GM19452 (cell line): ENCODE measurements around the gene RREB1.

Source experiments
- ATAC-seq: cut with Tn5 transposase; IDR thresholded peaks from one replicate; pipeline ENCODE4 v1.9.1; 2021; ENCODE audit not compliant: unreplicated experiment

RREB1 gene

DNA sequence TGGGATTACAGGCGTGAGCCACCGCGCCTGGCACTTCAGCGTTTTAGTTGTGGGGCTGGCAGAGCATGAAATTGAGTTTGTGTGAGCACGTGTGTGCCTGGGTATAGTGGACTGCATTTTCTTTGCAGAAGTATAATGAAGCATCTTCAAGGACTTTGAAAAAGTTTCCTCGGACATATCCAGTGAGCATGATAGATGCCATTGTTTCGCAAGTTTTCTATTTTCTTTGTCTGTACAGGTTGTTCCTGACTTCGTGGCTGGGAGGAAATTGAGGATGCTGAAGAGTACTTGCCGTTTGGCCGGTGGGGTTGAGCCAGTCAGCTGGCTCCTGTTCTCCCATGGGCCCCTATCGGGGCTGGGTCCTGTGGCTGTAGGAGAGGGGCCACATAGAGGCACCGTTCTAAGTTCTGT is 55.9 kb downstream of the RREB1 start:
- no peak for ATAC-seq

DNA sequence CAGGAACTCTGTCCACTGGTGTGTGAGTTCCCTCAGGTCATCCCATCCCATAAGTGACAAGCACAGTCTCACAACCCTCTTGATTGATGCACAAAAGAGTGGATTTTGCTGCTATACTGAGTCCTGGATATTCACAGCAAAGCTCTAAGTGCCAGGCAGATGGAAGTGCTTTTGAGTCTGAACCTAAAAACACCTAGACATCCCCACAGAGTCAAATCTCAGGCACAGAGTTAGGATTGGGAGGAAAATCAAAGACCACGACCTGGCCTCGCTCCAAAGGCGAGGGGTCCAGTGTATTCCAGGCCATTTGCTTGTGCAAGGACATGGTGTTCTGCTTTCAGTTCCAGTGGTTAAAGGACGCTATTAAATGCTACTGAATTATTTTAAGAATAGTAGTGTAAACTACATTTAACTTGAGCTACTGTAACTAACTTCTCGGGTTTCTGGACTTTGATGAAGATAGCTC is 56.8 kb downstream of the RREB1 start:
- no peak for ATAC-seq

DNA sequence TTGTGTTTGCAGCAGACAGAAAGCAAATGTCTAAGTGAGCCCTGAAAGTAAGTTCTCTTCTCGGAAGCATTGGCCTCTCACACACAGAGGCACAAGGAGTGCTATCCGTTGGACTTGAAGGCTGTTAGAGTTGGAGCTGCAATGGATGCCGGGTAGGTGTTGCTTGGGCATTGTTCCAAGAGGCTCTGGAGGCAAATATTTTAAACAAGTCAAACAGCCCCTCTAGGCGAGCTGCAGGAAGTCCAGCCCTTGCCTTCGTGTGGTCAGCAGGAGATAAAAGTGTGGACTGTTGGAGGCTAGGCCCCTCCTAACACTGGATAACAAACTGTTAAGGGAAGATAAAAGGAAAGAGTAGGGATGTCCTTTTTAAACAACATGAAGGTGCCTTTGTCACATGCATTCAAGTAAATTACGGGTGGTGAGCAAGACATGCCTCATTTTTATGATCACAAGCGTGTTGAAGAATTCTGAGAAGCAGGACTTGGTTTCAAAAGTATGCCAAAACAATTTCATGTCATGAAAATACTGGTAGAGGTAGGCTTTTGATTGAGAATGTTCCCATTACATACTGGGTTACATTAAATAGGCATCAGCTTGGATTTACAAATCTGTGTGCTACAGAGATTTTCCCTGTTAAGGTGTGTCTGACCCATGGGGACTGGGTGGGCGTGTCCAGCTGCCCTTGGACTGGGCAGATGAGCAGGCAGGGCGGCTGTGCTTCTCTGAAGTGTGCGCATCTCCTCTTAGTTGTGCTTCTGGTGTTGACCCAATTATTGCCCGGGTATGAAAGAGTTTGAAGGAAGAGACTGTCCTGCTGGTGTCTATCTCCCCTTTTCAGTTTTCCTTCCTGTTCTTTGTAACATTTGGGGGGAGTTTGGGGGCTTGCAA is 57.5 kb downstream of the RREB1 start:
- ATAC-seq: no peak

DNA sequence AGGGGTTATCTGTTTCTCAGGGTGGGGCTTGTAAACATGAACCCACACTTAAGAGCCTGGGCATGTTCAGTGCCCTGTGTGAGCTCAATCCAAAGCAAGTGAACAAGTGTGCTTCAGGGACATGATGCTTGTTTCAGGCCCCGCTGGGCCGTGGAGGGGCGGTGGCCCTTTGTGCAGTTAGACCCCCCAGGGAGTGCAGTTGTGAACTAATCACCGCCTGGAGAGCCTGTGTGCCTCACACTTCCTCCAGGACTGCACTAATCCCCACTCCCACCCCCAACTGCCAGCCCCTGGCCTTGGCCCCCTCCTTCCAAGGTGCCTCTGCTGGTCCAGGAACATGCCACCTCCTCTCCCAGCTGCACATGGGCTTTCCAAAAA is 58.1 kb downstream of the RREB1 start:
- no peak for ATAC-seq

DNA sequence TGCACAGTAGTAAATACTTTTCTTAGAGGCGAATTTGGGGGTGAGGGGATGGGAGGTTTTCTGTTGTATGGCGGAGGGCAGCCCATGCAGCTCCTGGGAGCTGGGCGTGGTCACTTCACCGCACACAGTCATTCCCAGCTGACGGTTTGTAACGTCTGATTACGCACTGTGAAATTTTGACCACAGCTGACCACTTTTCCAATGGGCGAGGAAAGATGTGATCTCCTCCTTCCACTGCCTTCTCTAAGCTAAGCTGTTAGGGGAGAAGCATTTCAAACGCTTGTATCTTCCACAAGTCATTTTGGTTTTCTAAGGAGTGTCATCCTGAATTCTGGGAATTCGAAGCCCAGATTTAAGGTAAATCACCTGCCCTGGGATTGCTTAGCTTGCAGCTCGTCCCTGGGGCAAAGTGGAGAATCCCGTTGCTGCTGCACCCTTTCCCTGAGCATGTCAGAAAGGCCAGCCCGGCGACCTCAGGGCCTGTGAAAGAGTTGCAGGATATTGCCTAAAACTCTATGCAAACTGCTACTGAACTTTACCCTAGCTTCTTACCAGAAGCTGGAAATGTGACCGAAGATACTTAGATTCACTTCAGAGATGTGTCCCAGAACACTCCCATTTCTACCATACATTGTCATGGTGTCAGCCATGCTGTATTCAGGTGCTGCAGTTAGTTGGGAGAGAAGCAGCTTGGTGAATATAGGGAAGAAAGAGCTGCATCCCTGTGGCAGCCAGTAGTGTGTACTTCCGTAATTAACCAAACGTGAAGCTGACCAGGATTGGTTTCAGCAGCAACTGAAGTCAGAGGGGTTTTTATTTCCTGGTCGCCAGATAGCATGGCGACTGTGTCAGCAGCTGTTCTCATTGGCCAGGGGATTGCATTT is 58.9 kb downstream of the RREB1 start:
- no peak for ATAC-seq

DNA sequence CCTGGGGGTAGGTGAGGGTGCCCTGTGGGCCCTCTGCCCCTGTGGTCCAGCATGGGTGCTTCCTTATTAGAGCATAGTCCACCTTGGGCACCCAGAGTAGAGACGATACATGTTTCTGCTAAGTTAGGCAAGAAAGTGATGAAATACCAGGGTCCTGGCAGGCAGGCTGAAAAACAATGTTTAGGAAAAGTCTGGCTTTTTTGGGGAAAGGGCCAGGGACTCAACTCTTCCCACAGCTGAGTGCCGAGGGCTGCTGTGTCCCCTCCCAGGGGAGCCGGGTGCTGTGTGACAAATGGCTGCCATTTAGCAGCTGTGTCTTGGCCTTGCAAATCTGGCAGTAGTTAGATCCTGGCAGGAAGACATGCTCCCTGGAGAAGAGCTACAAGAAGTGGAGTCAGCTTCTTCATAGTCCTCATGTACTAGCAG is 61.5 kb downstream of the RREB1 start:
- ATAC-seq: no peak

DNA sequence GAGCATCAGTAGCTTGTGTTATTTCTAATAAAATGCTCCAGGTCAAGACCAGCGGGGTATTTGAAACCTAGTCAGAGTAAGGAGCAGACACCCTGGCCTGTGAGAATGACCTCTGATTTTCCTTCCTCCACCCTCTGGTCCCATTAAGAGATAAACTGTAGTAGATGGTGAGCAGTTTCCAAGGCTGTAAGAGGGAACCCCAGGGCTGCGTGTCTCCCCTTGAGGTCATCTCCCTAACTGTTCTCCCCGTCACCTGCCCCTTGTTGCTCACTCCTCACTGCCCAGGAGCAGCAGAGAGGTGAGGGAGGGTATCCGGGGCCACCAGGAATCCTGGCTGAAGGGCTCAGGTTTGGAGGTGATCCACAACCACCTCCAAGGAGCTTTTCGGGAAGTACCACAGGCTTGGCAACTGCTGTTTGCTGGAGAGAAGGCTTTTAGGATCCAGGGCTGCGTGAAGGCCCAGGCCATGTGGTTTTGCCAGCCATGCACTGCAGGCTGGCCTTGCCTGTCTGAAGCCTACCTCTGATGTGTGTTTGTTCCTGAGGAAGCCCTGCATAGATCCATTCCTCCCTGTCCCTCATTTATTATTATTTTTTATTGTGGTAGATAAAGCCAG is 62.5 kb downstream of the RREB1 start:
- ATAC-seq: no peak

DNA sequence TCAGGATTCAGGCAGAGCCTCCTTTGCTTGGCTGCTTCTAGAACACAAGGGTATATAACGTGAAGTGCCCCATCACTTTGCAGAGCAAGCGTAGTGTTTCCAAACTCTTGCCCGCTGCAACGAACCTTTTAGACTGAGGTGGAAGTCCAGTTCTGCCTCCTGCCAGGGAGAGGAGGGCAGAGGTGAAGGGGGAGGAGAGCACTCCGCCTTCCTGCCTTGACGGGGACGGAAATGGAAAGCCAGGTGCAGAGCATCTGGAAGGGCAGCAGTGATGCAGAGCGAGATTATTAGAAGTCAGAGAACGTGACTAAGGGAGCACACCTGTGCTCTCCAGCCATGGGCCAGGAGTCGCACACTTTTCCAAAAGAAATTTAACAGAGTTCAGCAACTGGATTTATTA is 63.4 kb downstream of the RREB1 start:
- no peak for ATAC-seq

DNA sequence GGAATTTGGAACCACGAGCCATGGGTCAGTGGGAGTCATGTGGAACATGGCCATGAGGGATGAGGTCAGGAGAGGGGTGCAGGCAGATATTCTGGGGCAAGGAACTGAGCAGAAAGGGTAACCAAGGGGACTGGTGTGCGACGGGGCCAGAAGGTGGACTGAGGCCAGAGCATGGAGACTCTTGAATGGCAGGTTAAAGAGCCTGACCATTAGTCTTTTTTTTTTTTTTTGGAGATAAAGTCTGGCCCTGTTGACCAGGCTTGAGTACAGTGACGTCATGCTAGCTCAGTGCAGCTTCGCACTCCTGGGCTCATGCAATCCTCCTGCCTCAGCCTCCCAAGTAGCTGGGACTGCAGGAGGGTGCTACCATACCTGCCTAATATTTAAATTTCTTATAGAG is 64.0 kb downstream of the RREB1 start:
- no peak for ATAC-seq

DNA sequence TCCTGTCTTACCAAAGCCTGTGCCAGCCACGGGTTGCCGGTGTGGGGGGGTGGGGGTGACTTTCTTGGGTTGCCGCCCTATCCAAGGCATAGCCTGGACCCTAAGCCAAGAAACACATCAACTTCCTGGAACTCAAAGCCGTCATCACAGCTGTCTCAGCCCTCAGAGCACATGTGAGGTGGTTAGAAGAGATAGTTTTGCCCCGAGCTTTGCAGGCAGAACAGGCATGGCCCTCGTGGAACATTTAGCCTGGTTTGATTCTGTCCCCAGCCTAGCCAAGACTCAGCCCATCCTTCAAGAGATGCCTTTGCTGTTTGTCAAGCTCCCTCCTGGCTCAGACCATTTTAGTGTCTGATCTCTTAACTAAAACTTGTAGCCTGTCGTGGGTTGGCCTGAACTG is 64.9 kb downstream of the RREB1 start:
- ATAC-seq: no peak

DNA sequence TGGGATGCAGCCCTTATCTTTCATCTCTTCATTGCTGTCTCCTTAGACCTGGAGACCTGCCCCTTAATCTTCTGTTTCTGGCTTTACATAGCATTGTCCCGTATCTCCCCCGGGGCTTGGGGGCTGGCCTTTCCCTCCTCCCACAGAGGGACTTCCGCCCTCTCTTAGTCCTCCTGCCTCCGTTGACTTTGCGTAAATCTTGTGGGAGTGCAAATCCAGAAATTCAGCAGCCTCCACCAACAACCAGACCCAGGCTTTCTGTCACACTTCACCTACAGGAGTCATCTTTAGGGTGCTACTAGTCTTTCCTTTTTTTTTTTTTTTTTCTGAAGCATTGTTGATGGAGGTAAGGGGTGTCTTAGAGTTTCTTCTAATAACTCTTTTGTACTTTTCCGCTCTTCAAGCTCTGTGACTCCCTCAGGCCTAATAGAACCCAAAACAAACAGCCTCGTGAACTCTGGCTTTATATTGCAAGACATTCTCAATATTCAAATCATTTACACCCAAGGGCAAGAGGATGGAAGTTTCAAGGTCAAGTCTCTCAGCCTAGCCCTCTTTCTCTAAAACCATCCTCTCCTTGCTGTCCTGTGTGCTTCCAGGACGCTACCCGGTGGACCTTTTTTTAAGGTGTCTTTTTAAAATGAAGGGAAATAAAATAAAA is 66.2 kb downstream of the RREB1 start:
- ATAC-seq: no peak

DNA sequence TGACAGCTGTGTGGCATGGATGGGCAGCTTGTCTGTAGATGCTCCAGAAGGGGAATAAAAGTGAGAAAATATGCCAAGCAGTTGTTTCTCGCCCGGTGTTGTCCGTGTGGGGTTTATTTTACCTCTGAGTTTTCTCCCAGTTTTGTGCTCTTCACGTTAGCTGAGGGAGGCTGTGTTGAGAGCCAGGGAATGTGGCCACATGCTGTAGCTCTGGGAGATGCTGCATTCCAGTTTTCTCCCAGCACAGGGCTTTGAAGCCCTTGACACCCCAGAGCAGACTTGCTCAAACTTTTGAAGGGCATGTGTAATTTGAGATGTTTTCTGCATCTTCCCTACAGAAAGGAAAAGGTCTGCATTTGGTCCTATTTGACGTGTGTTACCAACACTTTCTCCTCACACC is 67.7 kb downstream of the RREB1 start:
- no peak for ATAC-seq

DNA sequence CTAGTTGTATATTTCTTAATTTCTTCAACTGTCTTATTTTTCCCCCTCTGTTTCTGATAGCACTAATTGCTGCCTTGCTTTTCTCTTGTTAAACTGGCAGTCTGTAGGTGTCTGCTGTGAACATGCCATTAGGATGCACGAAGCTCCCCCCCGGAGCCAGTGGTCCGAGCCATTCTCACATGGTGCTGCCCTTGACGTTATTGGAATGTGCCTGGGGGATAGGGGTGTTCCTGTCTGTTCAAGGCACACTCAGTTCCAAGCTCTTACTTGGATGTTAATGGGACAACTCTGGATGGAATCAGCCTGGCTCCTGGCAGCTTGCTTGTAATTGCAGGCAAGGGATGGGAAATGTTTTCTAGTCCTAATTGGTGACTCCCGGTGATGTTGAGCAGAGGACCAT is 68.4 kb downstream of the RREB1 start:
- ATAC-seq: no peak

DNA sequence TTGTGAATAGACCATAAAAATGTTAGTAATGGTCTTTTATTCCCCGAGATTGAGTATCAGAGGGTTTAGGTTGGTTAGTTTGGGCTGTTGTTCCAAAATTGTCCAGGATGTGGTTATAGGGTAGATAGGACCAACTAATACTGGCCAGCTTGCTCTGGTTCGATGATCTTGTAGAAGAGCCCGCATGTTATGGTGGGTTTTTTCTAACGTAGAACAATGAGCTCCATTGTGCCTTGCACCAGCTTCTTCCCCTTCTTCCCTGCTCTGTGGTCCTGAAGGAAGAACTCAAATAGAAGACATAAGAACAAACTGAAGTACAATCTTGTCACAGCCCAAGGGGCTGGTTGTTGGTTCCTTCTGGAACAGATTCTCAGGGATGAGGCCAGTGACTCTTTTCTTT is 70.5 kb downstream of the RREB1 start:
- ATAC-seq: no peak

DNA sequence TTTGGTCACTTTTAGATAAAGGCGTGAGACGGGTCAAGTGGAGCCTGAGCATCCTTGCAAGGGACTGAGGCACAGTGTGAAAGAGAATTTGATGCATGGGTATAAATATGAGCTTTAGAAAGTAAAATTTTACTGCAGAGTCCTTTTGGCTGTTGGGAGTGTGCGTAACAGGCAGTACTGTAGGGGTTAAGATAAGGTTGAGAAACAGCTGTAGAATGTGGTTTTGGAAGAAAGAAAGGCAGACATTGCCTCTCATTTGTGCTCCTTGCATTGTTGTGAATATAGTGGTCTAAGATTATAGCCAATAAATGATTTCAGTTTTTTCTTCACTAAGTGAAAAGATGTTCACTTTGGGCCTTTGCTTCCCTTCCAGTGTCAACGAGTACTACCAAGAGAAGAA is 73.0 kb downstream of the RREB1 start:
- no peak for ATAC-seq

DNA sequence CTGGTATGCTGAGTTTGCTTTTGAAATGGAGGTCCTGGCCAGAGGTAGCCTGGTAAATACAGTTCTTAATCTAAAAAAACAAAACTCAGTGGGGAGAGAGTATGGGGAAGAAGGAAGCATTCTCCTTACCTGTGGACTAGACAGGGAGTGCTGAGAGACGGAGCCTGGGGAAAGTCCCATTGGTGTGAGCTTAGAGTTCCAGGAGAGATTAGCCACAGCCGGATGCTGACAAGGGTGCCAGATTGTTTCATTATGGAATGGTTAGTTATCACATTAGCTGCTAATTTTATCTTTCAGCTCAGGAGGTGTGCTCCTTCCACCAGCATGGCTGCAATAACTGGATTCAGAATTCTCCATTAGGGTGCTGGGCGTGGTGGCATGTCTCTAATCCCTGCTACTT is 75.9 kb downstream of the RREB1 start:
- no peak for ATAC-seq

DNA sequence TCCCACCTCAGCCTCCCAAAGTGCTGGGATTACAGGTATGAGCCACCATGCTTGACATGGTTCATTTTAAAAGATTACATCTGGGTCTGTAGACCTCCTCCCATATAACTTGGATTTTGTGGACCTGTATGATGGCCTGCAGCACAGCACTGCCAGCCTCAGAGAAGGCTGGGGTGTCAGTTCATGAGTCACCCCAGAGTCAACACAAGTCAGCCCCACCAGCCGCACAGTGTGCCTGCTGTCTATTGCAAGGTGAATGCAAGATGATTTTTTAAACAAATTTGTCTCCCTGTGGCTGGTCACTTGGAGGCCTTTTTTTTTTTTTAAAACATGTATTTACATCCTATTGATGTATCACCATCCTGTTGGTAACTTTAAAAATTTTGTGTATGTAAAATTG is 76.7 kb downstream of the RREB1 start:
- no peak for ATAC-seq

DNA sequence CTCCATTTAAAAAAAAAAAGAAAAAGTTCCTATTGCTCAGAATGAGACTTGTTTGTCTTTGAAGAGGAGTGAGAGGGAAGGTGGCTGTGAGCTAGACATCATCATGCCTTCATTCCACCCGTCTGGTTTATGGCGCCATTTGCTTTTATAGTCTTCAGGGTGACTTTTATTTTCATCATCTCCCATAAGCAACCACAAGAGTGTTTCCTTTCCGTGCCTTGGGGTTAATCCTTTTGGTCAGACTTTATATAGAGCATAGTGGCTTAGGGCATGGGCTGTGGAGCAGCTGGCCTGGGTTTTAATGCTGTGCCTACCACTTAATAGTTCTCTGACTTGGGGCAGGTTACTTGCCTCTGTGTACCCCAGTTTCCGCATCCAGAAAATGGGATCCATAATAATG is 77.8 kb downstream of the RREB1 start:
- ATAC-seq: no peak

DNA sequence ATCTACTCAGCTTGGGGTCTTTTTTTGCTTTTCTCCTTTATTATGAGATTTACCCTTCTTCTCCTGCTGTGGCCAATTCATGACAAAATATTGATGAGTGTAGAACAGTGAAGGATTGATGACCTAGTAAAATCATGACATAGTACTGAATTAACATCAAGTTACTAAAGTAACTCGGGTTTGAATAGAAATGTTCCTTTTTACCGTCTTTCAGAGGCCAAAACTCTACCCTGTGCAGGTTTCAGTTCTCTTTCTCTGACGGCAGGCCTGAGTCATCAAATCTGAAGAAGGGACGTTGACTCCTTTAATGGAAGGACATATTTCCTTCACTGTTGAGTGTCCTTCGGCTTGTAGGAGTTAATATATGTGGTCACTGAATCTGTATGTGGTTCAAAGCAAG is 80.7 kb downstream of the RREB1 start:
- peak; percentile 92 for ATAC-seq

DNA sequence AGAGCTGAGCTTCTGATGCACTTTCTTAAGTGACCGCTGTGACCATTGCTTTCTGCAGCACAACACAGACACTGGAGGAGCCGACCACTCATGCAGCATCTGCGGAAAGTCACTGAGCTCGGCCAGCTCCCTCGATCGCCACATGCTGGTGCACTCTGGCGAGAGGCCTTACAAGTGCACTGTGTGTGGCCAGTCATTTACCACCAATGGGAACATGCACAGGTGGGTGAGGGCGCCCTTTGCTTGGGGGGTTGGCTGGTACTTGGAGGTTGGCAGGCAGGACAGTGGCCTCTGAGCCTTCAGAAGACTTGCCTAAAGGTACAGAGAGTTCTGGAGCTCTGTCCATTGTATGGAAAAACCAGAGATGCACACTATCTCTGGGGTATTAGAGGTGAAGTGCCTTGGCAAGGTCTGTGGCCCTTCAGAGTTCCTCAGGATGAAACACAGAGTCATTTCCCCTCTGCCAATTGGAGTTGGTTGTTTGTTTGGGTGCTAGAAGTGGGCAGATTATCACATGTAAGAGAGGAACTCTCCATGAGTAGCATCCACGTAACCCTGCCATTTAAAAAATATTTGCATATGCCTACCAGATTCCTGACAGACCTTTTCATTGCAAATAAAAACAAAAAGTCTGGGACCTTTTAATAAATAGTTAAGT is 81.5 kb downstream of the RREB1 start:
- no peak for ATAC-seq

DNA sequence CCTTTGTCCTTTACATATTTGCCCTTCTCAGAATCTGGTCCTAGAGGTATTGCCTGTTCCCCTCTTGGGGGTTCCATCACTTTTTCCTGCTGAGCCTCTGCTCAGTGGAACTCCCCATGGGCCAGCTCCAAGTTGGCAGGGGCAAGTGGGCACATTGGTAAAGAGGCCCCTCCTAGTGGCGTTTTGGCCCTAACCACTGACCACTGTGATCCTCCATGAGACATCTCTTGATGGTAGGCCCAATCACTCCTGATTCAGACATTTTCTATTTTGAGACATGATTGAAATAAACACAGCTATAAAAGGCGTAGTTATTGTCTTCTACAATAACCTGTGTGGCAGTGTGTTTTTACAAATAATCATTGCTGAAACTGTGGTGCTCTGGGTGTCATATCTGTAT is 83.0 kb downstream of the RREB1 start:
- no peak for ATAC-seq
